ENCODE data around the gene IFTAP. TPM values are rescaled to one million over a fixed set of nuclear protein-coding genes. Genes with fewer than 3 reads are reported as not detected.
"Not testable (repeated sequence)": the region's sequence is repeated elsewhere in the genome, so short reads cannot be mapped to it uniquely, and the experiment has no call there.

The IFTAP gene
- total RNA-seq, result 41.1 TPM
- long read RNA-seq, transcript C11orf74-201 (6 exons, 863 nt), result major isoform, 24 of 59 reads
- long read RNA-seq, transcript C11orf74-208 (6 exons, 694 nt), result minor isoform, 17 of 59 reads
- long read RNA-seq, partial matches to known transcripts, result 0 of 59 reads
- long read RNA-seq, other reads (novel, unspliced or antisense), result 12 of 59 reads

GRCh38 chr11:36594316-36594989, at the start of gene IFTAP:
Gene IFTAP (plus strand): TSS chr11:36594502. CDS start chr11:36610104, 15,602 bp downstream.
- DNase-seq (ENCODE audit: low spot score), result peak; percentile 76
- intact Hi-C loops (cut with DNase I), result no loop called here

GRCh38 chr11:36550385-36551115, 43.8 kb upstream of the IFTAP start:
- no peak for DNase-seq (ENCODE audit: low spot score)
- intact Hi-C loops (cut with DNase I), result no loop called here

- DNase-seq (ENCODE audit: low spot score); intact Hi-C loops (cut with DNase I): not testable (repeated sequence)
Measured at GRCh38 chr11:36557390-36557789, 36.9 kb upstream of the IFTAP start.

- intact Hi-C loops (cut with DNase I), result no loop called here
- DNase-seq (ENCODE audit: low spot score), result no peak
Measured at GRCh38 chr11:36557991-36558390, 36.3 kb upstream of the IFTAP start.

- no peak for DNase-seq (ENCODE audit: low spot score)
- intact Hi-C loops (cut with DNase I), result no loop called here
Measured at GRCh38 chr11:36558571-36559413, 35.5 kb upstream of the IFTAP start.

- intact Hi-C loops (cut with DNase I), result loop anchor here (1.0 to 5.0 kb wide), 3 partner anchors 58 to 183 kb away; no protein-coding TSS in a partner anchor
- no peak for DNase-seq (ENCODE audit: low spot score)
Measured at GRCh38 chr11:36564376-36565030, 29.8 kb upstream of the IFTAP start.

- intact Hi-C loops (cut with DNase I), result no loop called here
- no peak for DNase-seq (ENCODE audit: low spot score)
Measured at GRCh38 chr11:36565031-36565610, 29.2 kb upstream of the IFTAP start.

GRCh38 chr11:36566407-36567053, 27.8 kb upstream of the IFTAP start:
- DNase-seq (ENCODE audit: low spot score), result no peak
- intact Hi-C loops (cut with DNase I), result no loop called here

GRCh38 chr11:36567694-36568093, 26.6 kb upstream of the IFTAP start, which contains the start of gene RAG1:
Gene RAG1 (plus strand): TSS chr11:36568007. CDS start chr11:36573305, 5,298 bp downstream.
- intact Hi-C loops (cut with DNase I), result no loop called here
- DNase-seq (ENCODE audit: low spot score), result no peak

GRCh38 chr11:36569095-36569494, 25.2 kb upstream of the IFTAP start:
- intact Hi-C loops (cut with DNase I), result no loop called here
- no peak for DNase-seq (ENCODE audit: low spot score)

GRCh38 chr11:36574486-36574885, 19.8 kb upstream of the IFTAP start:
- DNase-seq (ENCODE audit: low spot score), result no peak
- intact Hi-C loops (cut with DNase I), result no loop called here

- intact Hi-C loops (cut with DNase I), result no loop called here
- no peak for DNase-seq (ENCODE audit: low spot score)
Measured at GRCh38 chr11:36577373-36577772, 16.9 kb upstream of the IFTAP start.

GRCh38 chr11:36577859-36578258, 16.4 kb upstream of the IFTAP start:
- no peak for DNase-seq (ENCODE audit: low spot score)
- intact Hi-C loops (cut with DNase I), result no loop called here

GRCh38 chr11:36578458-36578857, 15.8 kb upstream of the IFTAP start:
- no peak for DNase-seq (ENCODE audit: low spot score)

GRCh38 chr11:36581536-36581935, 12.8 kb upstream of the IFTAP start:
- no peak for DNase-seq (ENCODE audit: low spot score)
- intact Hi-C loops (cut with DNase I), result no loop called here

More at GRCh38 chr11:36578458-36578857, 15.8 kb upstream of the IFTAP start:
- intact Hi-C loops (cut with DNase I), result no loop called here

- intact Hi-C loops (cut with DNase I), result no loop called here
- no peak for DNase-seq (ENCODE audit: low spot score)
Measured at GRCh38 chr11:36583667-36584066, 10.6 kb upstream of the IFTAP start.

- DNase-seq (ENCODE audit: low spot score), result no peak
- intact Hi-C loops (cut with DNase I), result no loop called here
Measured at GRCh38 chr11:36586543-36586942, 7.8 kb upstream of the IFTAP start.

- DNase-seq (ENCODE audit: low spot score), result no peak
- intact Hi-C loops (cut with DNase I), result no loop called here
Measured at GRCh38 chr11:36588099-36588498, 6.2 kb upstream of the IFTAP start.

Measured in cardiac septum (tissue), 1 donor.